Naive thymus-derived CD4-positive, alpha-beta T cell (primary cell): ENCODE results near the gene GMPS. TPM values are rescaled to one million over a fixed set of nuclear protein-coding genes. Genes with fewer than 3 reads are reported as not detected.

Experiments
- ATAC-seq: fragments of 150-1000 bp; cut with Tn5 transposase; 2 replicates; pipeline ENCODE4 v1.10.0; 2021; ENCODE audit warnings: mild to moderate bottlenecking, moderate library complexity
- CTCF ChIA-PET: fragments of 350-600 bp; sonication (Branson Sonifier 250); formaldehyde crosslinking; loops from one replicate; lab custom pipeline; 2021; ENCODE audit warnings: antibody characterized with exemption; lab: Charles Lee
- POLR2A ChIA-PET: fragments of 350-600 bp; sonication (Branson Sonifier 250); formaldehyde crosslinking; loops from one replicate; lab custom pipeline; 2021; ENCODE audit warnings: antibody characterized with exemption, inconsistent platforms; lab: Charles Lee
- DNase-seq, 9 donors: peaks; one replicate each; pipeline versions ENCODE4 v3.0.0 to v3.0.0-alpha.2; 2020 to 2022; ENCODE audit warnings: mixed read lengths in 1 of 9
- H3K27ac ChIP-seq: one replicate; pipeline ENCODE4 v1.7.0; 2013; ENCODE audit warnings: mild to moderate bottlenecking, low read depth, low read length, moderate library complexity
- H3K27me3 ChIP-seq, 2 donors: one replicate each; pipeline ENCODE4 v1.7.0; 2013; ENCODE audit warnings: low read length in 2 of 2, mild to moderate bottlenecking in 2 of 2, moderate library complexity in 2 of 2; ENCODE audit not compliant: control insufficient read depth in 2 of 2, insufficient read depth in 2 of 2
- H3K36me3 ChIP-seq, 3 experiments: 1 replicate in 2 of 3; 2 replicates in 1 of 3; pipeline ENCODE4 v1.7.0; 2013; ENCODE audit warnings: low read length in 3 of 3, mild to moderate bottlenecking in 3 of 3, moderate library complexity in 1 of 3; ENCODE audit not compliant: insufficient read depth in 3 of 3, control insufficient read depth in 2 of 3
- H3K4me1 ChIP-seq, 2 donors: one replicate each; pipeline ENCODE4 v1.7.0; 2013; ENCODE audit warnings: low read length in 2 of 2, mild to moderate bottlenecking in 2 of 2, moderate library complexity in 1 of 2; ENCODE audit not compliant: control insufficient read depth in 2 of 2, insufficient read depth in 2 of 2
- H3K4me3 ChIP-seq: 2 replicates; pipeline ENCODE4 v1.7.0; 2013; ENCODE audit warnings: mild to moderate bottlenecking, low read length
- H3K9me3 ChIP-seq, 3 experiments: 1 replicate in 2 of 3; 2 replicates in 1 of 3; pipeline ENCODE4 v1.7.0; 2013; ENCODE audit warnings: low read length in 3 of 3; ENCODE audit not compliant: control insufficient read depth in 2 of 3
- H3K27ac Mint-ChIP-seq, 9 donors: one replicate each; pipeline ENCODE4 v1.8.0; 2020 to 2022; ENCODE audit warnings: mixed read lengths in 9 of 9, mild to moderate bottlenecking in 8 of 9, moderate library complexity in 5 of 9, inconsistent platforms in 2 of 9
- H3K27me3 Mint-ChIP-seq, 5 donors: one replicate each; pipeline ENCODE4 v1.8.0; 2021 to 2022; ENCODE audit warnings: mixed read lengths in 5 of 5, mild to moderate bottlenecking in 1 of 5
- H3K36me3 Mint-ChIP-seq, 5 donors: one replicate each; pipeline ENCODE4 v1.8.0; 2020 to 2022; ENCODE audit warnings: mixed read lengths in 5 of 5, mild to moderate bottlenecking in 3 of 5, inconsistent platforms in 1 of 5
- H3K4me1 Mint-ChIP-seq, 7 donors: one replicate each; pipeline ENCODE4 v1.8.0; 2020 to 2022; ENCODE audit warnings: mixed read lengths in 7 of 7, mild to moderate bottlenecking in 3 of 7, inconsistent platforms in 1 of 7
- H3K4me3 Mint-ChIP-seq, 10 donors: one replicate each; pipeline ENCODE4 v1.8.0; 2020 to 2022; ENCODE audit warnings: mild to moderate bottlenecking in 10 of 10, mixed read lengths in 10 of 10, moderate library complexity in 6 of 10, inconsistent platforms in 2 of 10
- H3K9me3 Mint-ChIP-seq, 11 donors: one replicate each; pipeline ENCODE4 v1.8.0; 2020 to 2022; ENCODE audit warnings: mixed read lengths in 11 of 11, mild to moderate bottlenecking in 4 of 11, inconsistent platforms in 1 of 11, moderate library complexity in 1 of 11
- intact Hi-C, 2 donors: fragments of 100-400 bp; cut with micrococcal nuclease; formaldehyde crosslinking; loops; one replicate each; pipeline ENCODE4 v1.15.1; 2023
- polyA plus RNA-seq, 2 donors: library from polyadenylated mRNA; unstranded; fragments of 300-500 nt; fragmentation: Illumina TruSeq; gene quantifications; one replicate each; pipeline ENCODE4 v1.2.3, GENCODE V29; 2021
- total RNA-seq, 6 experiments: library from RNA in 5 of 6; stranded (reverse) in 5 of 6; gene quantifications; 1 replicate in 5 of 6; 2 replicates in 1 of 6; pipeline ENCODE4 v1.2.3 and lab custom pipeline; 2021 to 2026

Gene GMPS
- total and polyA plus RNA-seq, 7 experiments from 2014 or later: 36.3 to 85.1 (median 47.5) TPM

DNA sequence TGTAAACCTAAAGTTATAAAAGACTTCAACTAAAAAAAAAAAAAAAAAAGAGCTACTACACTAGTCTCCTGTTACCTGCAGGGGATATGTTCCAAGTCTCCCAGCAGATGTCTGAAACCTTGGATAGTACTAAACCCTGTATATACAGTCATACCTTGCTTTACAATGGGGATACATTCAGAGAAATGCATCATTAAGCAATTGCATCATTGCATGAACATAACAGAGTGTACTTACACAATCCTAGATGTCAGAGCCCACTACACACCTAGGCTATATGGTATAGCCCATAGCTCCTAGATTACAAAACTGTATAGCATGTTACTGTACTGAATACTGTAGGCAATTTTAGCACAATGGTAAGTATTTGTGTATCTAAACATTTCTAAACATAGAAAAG, 119.1 kb downstream of the GMPS start:
- Histone ChIP-seq H3K4me1 (no peaks in the 10 kb centered on the region), H3K27me3 (no peaks in the 10 kb centered on the region), H3K27ac (no peak overlapping the region), H3K9me3 (no peaks in the 10 kb centered on the region), H3K36me3 (no peaks in the 10 kb centered on the region), H3K4me3 (no peak overlapping the region)
- no peak for ATAC-seq
- H3K27ac Mint-ChIP-seq: no peak overlapping the region
- intact Hi-C loops: no loop called here
- no peak overlapping the region for H3K4me3 Mint-ChIP-seq
- no peaks in the 10 kb centered on the region for H3K36me3 Mint-ChIP-seq
- H3K4me1 Mint-ChIP-seq: no peaks in the 10 kb centered on the region
- DNase-seq: no peak
- no peaks in the 10 kb centered on the region for H3K9me3 Mint-ChIP-seq
- POLR2A ChIA-PET: no interaction called here
- H3K27me3 Mint-ChIP-seq: peaks cover 0 to 9% (median 6%) of the 10 kb centered on the region in 5 donors
- CTCF ChIA-PET: no interaction called here

GRCh38 chr3:155991212-155991611, 120.8 kb downstream of the GMPS start:
- POLR2A ChIA-PET: no interaction called here
- Mint-ChIP-seq H3K4me1 (peaks cover 0 to 2% (median 0%) of the 10 kb centered on the region in 7 donors), H3K27ac (no peak overlapping the region), H3K27me3 (peaks cover 0 to 13% (median 6%) of the 10 kb centered on the region in 5 donors), H3K9me3 (no peaks in the 10 kb centered on the region), H3K36me3 (no peaks in the 10 kb centered on the region), H3K4me3 (no peak overlapping the region)
- CTCF ChIA-PET: no interaction called here
- H3K27ac ChIP-seq: no peak overlapping the region
- no peak overlapping the region for H3K4me3 ChIP-seq
- ATAC-seq (no peak), DNase-seq (no peak)
- intact Hi-C loops: loop anchor here in 1 of 2 donors (5.0 kb wide), 1 partner anchor 184 kb away; the partner anchor contains the start of gene C3orf33
- no peaks in the 10 kb centered on the region for H3K4me1 ChIP-seq
- H3K27me3 ChIP-seq: no peaks in the 10 kb centered on the region
- H3K36me3 ChIP-seq: no peaks in the 10 kb centered on the region
- H3K9me3 ChIP-seq: no peaks in the 10 kb centered on the region

DNA sequence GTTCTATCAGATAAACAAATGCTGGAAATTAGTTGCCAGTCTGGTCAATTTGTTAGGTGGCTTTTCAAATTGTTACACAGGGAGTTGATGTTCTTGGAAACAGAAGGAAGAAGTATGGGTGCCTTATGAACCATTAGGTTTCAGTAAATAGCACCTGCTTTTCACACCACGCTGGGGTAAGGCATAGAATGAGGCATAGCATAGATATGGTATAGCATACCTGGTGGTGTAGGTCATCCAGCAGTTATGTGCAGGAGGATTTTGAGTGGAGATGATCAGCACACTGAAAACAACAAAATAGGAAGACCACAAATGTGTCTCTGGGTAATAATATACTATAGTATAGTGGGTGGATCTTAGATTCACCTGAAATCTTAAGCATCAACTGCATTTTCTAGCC, 121.4 kb downstream of the GMPS start:
- no peak overlapping the region for H3K4me3 ChIP-seq
- no peaks in the 10 kb centered on the region for H3K4me1 ChIP-seq
- H3K36me3 ChIP-seq: no peaks in the 10 kb centered on the region
- peaks cover 0 to 11% (median 6%) of the 10 kb centered on the region in 5 donors for H3K27me3 Mint-ChIP-seq
- H3K27me3 ChIP-seq: no peaks in the 10 kb centered on the region
- intact Hi-C loops: loop anchor here in 1 of 2 donors (5.0 kb wide), 1 partner anchor 185 kb away; the partner anchor contains the start of gene C3orf33
- H3K9me3 ChIP-seq: no peaks in the 10 kb centered on the region
- ChIA-PET POLR2A (no interaction called here), CTCF (no interaction called here)
- no peak for DNase-seq
- no peak overlapping the region for H3K4me3 Mint-ChIP-seq
- ATAC-seq: no peak
- no peak overlapping the region for H3K27ac Mint-ChIP-seq
- H3K9me3 Mint-ChIP-seq: peaks cover 0 to 1% (median 0%) of the 10 kb centered on the region in 11 donors
- H3K4me1 Mint-ChIP-seq: peaks cover 0 to 2% (median 0%) of the 10 kb centered on the region in 7 donors
- no peaks in the 10 kb centered on the region for H3K36me3 Mint-ChIP-seq
- no peak overlapping the region for H3K27ac ChIP-seq

Other genes starting within 250 kb of the GMPS start
- under 1 TPM in 1 of 5 experiments, not detected in 4; 0.56 TPM for gene PLCH1, start 125.6 kb upstream of the GMPS start, total RNA-seq
- not detected for gene PLCH1, start 125.6 kb upstream of the GMPS start, polyA plus RNA-seq
- gene C3orf33, start 64.4 kb upstream of the GMPS start, total RNA-seq: 1 to 10 TPM; 1.1 to 4.6 (median 2.7) TPM
- 1 to 10 TPM; 3.9 to 4.3 TPM for gene C3orf33, start 64.4 kb upstream of the GMPS start, polyA plus RNA-seq
- gene SLC33A1, start 16.2 kb upstream of the GMPS start, total RNA-seq: 10 to 100 TPM; 19.8 to 40.8 (median 31.9) TPM
- gene SLC33A1, start 16.2 kb upstream of the GMPS start, polyA plus RNA-seq: 10 to 100 TPM in 1 of 2 donors, 1 to 10 TPM in 1; 9.4 to 14.5 TPM
- gene KCNAB1, start 249.9 kb downstream of the GMPS start, total RNA-seq: not detected
- gene KCNAB1, start 249.9 kb downstream of the GMPS start, polyA plus RNA-seq: under 1 TPM; 0.09 to 0.17 TPM